WTC11 (cell line): ENCODE measurements around the gene QRFPR. TPM values are rescaled to one million over a fixed set of nuclear protein-coding genes. Genes with fewer than 3 reads are reported as not detected.

Experiments
- ATAC-seq: fragments of 200-7000 bp; cut with Tn5 transposase; 2 replicates; pipeline ENCODE4 v1.10.0; 2021; ENCODE audit warnings: mild to moderate bottlenecking, moderate library complexity
- CTCF ChIA-PET: fragments of 300-600 bp; sonication (Branson Sonifier 250); formaldehyde crosslinking; loops from one replicate; lab custom pipeline; 2021; ENCODE audit warnings: antibody characterized with exemption; lab: Charles Lee
- POLR2A ChIA-PET: fragments of 350-600 bp; sonication (Branson Sonifier 250); formaldehyde crosslinking; loops from one replicate; lab custom pipeline; 2021; ENCODE audit warnings: antibody characterized with exemption; lab: Charles Lee
- DNase-seq: peaks from one replicate; pipeline ENCODE4 v3.0.0; 2021; ENCODE audit warnings: low spot score
- H3K27ac Mint-ChIP-seq: 2 replicates; pipeline ENCODE4 v1.8.0; 2021; ENCODE audit warnings: mixed read lengths
- H3K27me3 Mint-ChIP-seq: 2 replicates; pipeline ENCODE4 v1.8.0; 2021; ENCODE audit warnings: low read depth, mild to moderate bottlenecking, moderate library complexity, mixed read lengths
- H3K36me3 Mint-ChIP-seq: 2 replicates; pipeline ENCODE4 v1.8.0; 2021; ENCODE audit warnings: mixed read lengths
- H3K4me1 Mint-ChIP-seq: 2 replicates; pipeline ENCODE4 v1.8.0; 2022; ENCODE audit warnings: mixed read lengths
- H3K4me3 Mint-ChIP-seq: 2 replicates; pipeline ENCODE4 v1.8.0; 2021; ENCODE audit warnings: mild to moderate bottlenecking, moderate library complexity, mixed read lengths
- H3K9me3 Mint-ChIP-seq: 2 replicates; pipeline ENCODE4 v1.8.0; 2021; ENCODE audit warnings: mixed read lengths
- ATF6 ChIP-seq: sonication (generic); formaldehyde crosslinking; IDR thresholded peaks from 2 replicates; pipeline ENCODE4 v1.8.1; 2023; ENCODE audit warnings: mild to moderate bottlenecking, missing genetic modification reagents
- CBFB ChIP-seq: sonication (generic); formaldehyde crosslinking; IDR thresholded peaks from 2 replicates; pipeline ENCODE4 v1.8.1; 2022; ENCODE audit warnings: mild to moderate bottlenecking, low read depth, missing genetic modification reagents
- CDX4 ChIP-seq: fragments of 250-450 bp; sonication (Bioruptor Pico); IDR thresholded peaks from 2 replicates; pipeline ENCODE4 v1.9.0; 2021; ENCODE audit warnings: moderate library complexity, mild to moderate bottlenecking, inconsistent platforms, borderline replicate concordance
- CREM ChIP-seq: sonication (generic); formaldehyde crosslinking; IDR thresholded peaks from 2 replicates; pipeline ENCODE4 v1.8.1; 2022; ENCODE audit warnings: mild to moderate bottlenecking, missing genetic modification reagents, moderate library complexity
- CTCF ChIP-seq: fragments of 200-600 bp; IDR thresholded peaks from 2 replicates; pipeline ENCODE4 v1.8.0; 2022; ENCODE audit warnings: antibody characterized with exemption
- ELF4 ChIP-seq: sonication (generic); formaldehyde crosslinking; IDR thresholded peaks from 2 replicates; pipeline ENCODE4 v1.8.1; 2022; ENCODE audit warnings: low read depth, mild to moderate bottlenecking, moderate library complexity, missing genetic modification reagents
- EMX1 ChIP-seq: fragments of 250-450 bp; sonication (Bioruptor Pico); IDR thresholded peaks from 2 replicates; pipeline ENCODE4 v1.8.0; 2021; ENCODE audit warnings: mild to moderate bottlenecking
- ERG ChIP-seq: fragments of 250-450 bp; sonication (Bioruptor Pico); IDR thresholded peaks from 2 replicates; pipeline ENCODE4 v1.8.0; 2021; ENCODE audit warnings: mild to moderate bottlenecking
- HMGXB4 ChIP-seq: sonication (generic); formaldehyde crosslinking; IDR thresholded peaks from 2 replicates; pipeline ENCODE4 v1.8.1; 2023; ENCODE audit warnings: mild to moderate bottlenecking, moderate library complexity, missing genetic modification reagents
- IRF1 ChIP-seq: sonication (generic); formaldehyde crosslinking; IDR thresholded peaks from 2 replicates; pipeline ENCODE4 v1.8.0; 2023; ENCODE audit warnings: missing genetic modification reagents
- NR1H2 ChIP-seq: sonication (generic); formaldehyde crosslinking; IDR thresholded peaks from 2 replicates; pipeline ENCODE4 v1.9.0; 2021; ENCODE audit warnings: mild to moderate bottlenecking, moderate library complexity, missing genetic modification reagents
- PRRX2 ChIP-seq: fragments of 250-450 bp; sonication (Bioruptor Pico); IDR thresholded peaks from 2 replicates; pipeline ENCODE4 v1.8.0; 2021; ENCODE audit warnings: mild to moderate bottlenecking
- RORB ChIP-seq: fragments of 250-450 bp; sonication (Bioruptor Pico); IDR thresholded peaks from 2 replicates; pipeline ENCODE4 v1.9.0; 2021; ENCODE audit warnings: mild to moderate bottlenecking
- SP1 ChIP-seq: sonication (generic); formaldehyde crosslinking; conservative IDR thresholded peaks from 2 replicates; pipeline ENCODE4 v1.8.1; 2022; ENCODE audit warnings: missing genetic modification reagents
- TEAD1 ChIP-seq: sonication (generic); formaldehyde crosslinking; IDR thresholded peaks from 2 replicates; pipeline ENCODE4 v1.8.0; 2022; ENCODE audit warnings: mild to moderate bottlenecking, missing genetic modification reagents
- TEAD4 ChIP-seq: sonication (generic); formaldehyde crosslinking; IDR thresholded peaks from 2 replicates; pipeline ENCODE4 v1.8.0; 2022; ENCODE audit warnings: mild to moderate bottlenecking, missing genetic modification reagents
- ZBTB21 ChIP-seq: sonication (generic); formaldehyde crosslinking; IDR thresholded peaks from 2 replicates; pipeline ENCODE4 v1.8.1; 2023; ENCODE audit warnings: mild to moderate bottlenecking, missing genetic modification reagents, borderline replicate concordance
- ZNF219 ChIP-seq: sonication (generic); formaldehyde crosslinking; IDR thresholded peaks from 2 replicates; pipeline ENCODE4 v1.8.0; 2023; ENCODE audit warnings: missing genetic modification reagents, mild to moderate bottlenecking, borderline replicate concordance
- ZNF281 ChIP-seq: sonication (generic); formaldehyde crosslinking; IDR thresholded peaks from 2 replicates; pipeline ENCODE4 v1.8.0; 2023; ENCODE audit warnings: mild to moderate bottlenecking, missing genetic modification reagents
- ZSCAN18 ChIP-seq: fragments of 250-450 bp; sonication (Bioruptor Pico); IDR thresholded peaks from 2 replicates; pipeline ENCODE4 v2.1.2; 2022; ENCODE audit warnings: mild to moderate bottlenecking, moderate library complexity
- total RNA-seq: library from RNA; stranded (reverse); gene quantifications from 3 replicates; pipeline ENCODE4 v1.2.3, GENCODE V29; 2021

The QRFPR gene
- total RNA-seq, 1 experiment from 2014 or later: 0.68 TPM

- Mint-ChIP-seq H3K27me3 (no peaks in the 10 kb centered on the region), H3K4me3 (no peak overlapping the region), H3K4me1 (no peaks in the 10 kb centered on the region), H3K27ac (no peak overlapping the region), H3K9me3 (no peaks in the 10 kb centered on the region), H3K36me3 (no peaks in the 10 kb centered on the region)
- DNase-seq (no peak), ATAC-seq (no peak)
- TF ChIP-seq ZBTB21 (CRISPR knock-in tag): no peak
- no peak for TF ChIP-seq TEAD1
- TF ChIP-seq EMX1: no peak
- TF ChIP-seq PRRX2: no peak
- no peak for TF ChIP-seq CREM (CRISPR knock-in tag)
- TF ChIP-seq RORB: no peak
- TF ChIP-seq ZNF281 (CRISPR knock-in tag): no peak
- no peak for TF ChIP-seq TEAD4 (CRISPR knock-in tag)
- no peak for TF ChIP-seq ERG (CRISPR knock-in tag)
- no peak for TF ChIP-seq ELF4
- TF ChIP-seq HMGXB4 (CRISPR knock-in tag): no peak
- TF ChIP-seq CBFB (CRISPR knock-in tag): no peak
- no peak for TF ChIP-seq IRF1 (CRISPR knock-in tag)
- no peak for TF ChIP-seq ZSCAN18 (CRISPR knock-in tag)
- CTCF ChIA-PET: interaction anchor here (1.0 to 2.3 kb wide), 3 partner anchors 8 to 107 kb away, joined by 3 to 7 read pairs (median 5); no protein-coding TSS in a partner anchor
- POLR2A ChIA-PET: no interaction called here
Measured at GRCh38 chr4:121299367-121299766, 81.5 kb downstream of the QRFPR start.

- peaks cover 30% of the 10 kb centered on the region for H3K9me3 Mint-ChIP-seq
- peaks cover 40% of the 10 kb centered on the region for H3K27me3 Mint-ChIP-seq
- no peak for TF ChIP-seq ZSCAN18 (CRISPR knock-in tag)
- TF ChIP-seq CTCF: no peak
- TF ChIP-seq NR1H2 (CRISPR knock-in tag): no peak
- no peak for TF ChIP-seq ZNF219 (CRISPR knock-in tag)
- TF ChIP-seq SP1 (CRISPR knock-in tag): no peak
- TF ChIP-seq CDX4 (CRISPR knock-in tag): no peak
- no peak for TF ChIP-seq ATF6 (CRISPR knock-in tag)
- TF ChIP-seq, all 79 proteins: peak for 0
- ATAC-seq (no peak), DNase-seq (no peak)
- H3K4me1 Mint-ChIP-seq: peaks cover 10% of the 10 kb centered on the region
- no peak overlapping the region for H3K27ac Mint-ChIP-seq
- H3K36me3 Mint-ChIP-seq: peaks cover 5% of the 10 kb centered on the region; the same call in 1 of the 2 replicates
- POLR2A ChIA-PET: no interaction called here
- H3K4me3 Mint-ChIP-seq: no peak overlapping the region
- CTCF ChIA-PET: no interaction called here
Measured at GRCh38 chr4:121283319-121283718, 97.5 kb downstream of the QRFPR start.
